HEK293T (cell line): Measurements from ENCODE around the gene TMEM208.
A peak's percentile ranks its signal among the peaks of the same experiment; 100 is the strongest.

Experiments
- CTCF ChIA-PET: fragments of 350-600 bp; formaldehyde crosslinking; extraction: SDS; loops from one replicate; lab custom pipeline; 2021; ENCODE audit warnings: antibody characterized with exemption, inconsistent platforms; lab: Yijun Ruan, JAX
- POLR2A ChIA-PET: fragments of 350-600 bp; formaldehyde crosslinking; extraction: SDS; loops from one replicate; lab custom pipeline; 2020; ENCODE audit warnings: antibody characterized with exemption, inconsistent platforms; lab: Yijun Ruan, JAX
- DNase-seq: peaks from one replicate; pipeline ENCODE4 v3.0.0; 2012; ENCODE audit warnings: mixed read lengths; ENCODE audit errors: extremely low spot score
- ARNT ChIP-seq: fragments of 450-650 bp; IDR thresholded peaks from 2 replicates; pipeline ENCODE4 v1.6.1; 2017; ENCODE audit warnings: mild to moderate bottlenecking
- BHLHE40 ChIP-seq: fragments of 450-650 bp; IDR thresholded peaks from 2 replicates; pipeline ENCODE4 v1.6.1; 2016; ENCODE audit warnings: mild to moderate bottlenecking, moderate library complexity, borderline replicate concordance
- CTBP1 ChIP-seq: fragments of 450-650 bp; IDR thresholded peaks from 2 replicates; pipeline ENCODE4 v1.6.1; 2016; ENCODE audit warnings: borderline replicate concordance
- ELF4 ChIP-seq: fragments of 450-650 bp; IDR thresholded peaks from 2 replicates; pipeline ENCODE4 v1.6.1; 2017; ENCODE audit warnings: antibody characterized with exemption
- FOXA1 ChIP-seq: fragments of 450-650 bp; IDR thresholded peaks from 2 replicates; pipeline ENCODE4 v1.6.1; 2016; ENCODE audit warnings: mild to moderate bottlenecking
- FOXK2 ChIP-seq: fragments of 450-650 bp; IDR thresholded peaks from 2 replicates; pipeline ENCODE4 v1.6.1; 2016; ENCODE audit warnings: mild to moderate bottlenecking
- FOXM1 ChIP-seq: fragments of 450-650 bp; IDR thresholded peaks from 2 replicates; pipeline ENCODE4 v1.6.1; 2017; ENCODE audit warnings: mild to moderate bottlenecking, borderline replicate concordance
- HDGF ChIP-seq: fragments of 450-650 bp; IDR thresholded peaks from 2 replicates; pipeline ENCODE4 v1.6.1; 2017; ENCODE audit warnings: antibody characterized with exemption, borderline replicate concordance
- L3MBTL2 ChIP-seq: fragments of 450-650 bp; conservative IDR thresholded peaks from 2 replicates; pipeline ENCODE4 v1.6.1; 2016; ENCODE audit warnings: mild to moderate bottlenecking
- LEF1 ChIP-seq: fragments of 450-650 bp; IDR thresholded peaks from 2 replicates; pipeline ENCODE4 v1.6.1; 2017; ENCODE audit warnings: mild to moderate bottlenecking, borderline replicate concordance
- NFRKB ChIP-seq: fragments of 450-650 bp; IDR thresholded peaks from 2 replicates; pipeline ENCODE4 v1.6.1; 2016; ENCODE audit warnings: mild to moderate bottlenecking, moderate library complexity
- PKNOX1 ChIP-seq: fragments of 450-650 bp; IDR thresholded peaks from 2 replicates; pipeline ENCODE4 v1.6.1; 2016
- SP1 ChIP-seq: fragments of 450-650 bp; IDR thresholded peaks from 2 replicates; pipeline ENCODE4 v1.6.1; 2017
- SUZ12 ChIP-seq: fragments of 450-650 bp; IDR thresholded peaks from 2 replicates; pipeline ENCODE4 v1.6.1; 2016; ENCODE audit warnings: mild to moderate bottlenecking
- TARDBP ChIP-seq: fragments of 450-650 bp; IDR thresholded peaks from 2 replicates; pipeline ENCODE4 v1.6.1; 2016
- ZNF384 ChIP-seq: fragments of 450-650 bp; IDR thresholded peaks from 2 replicates; pipeline ENCODE4 v1.6.1; 2016

The TMEM208 gene

GRCh38 chr16:67190448-67191399 is 36.2 kb upstream of the TMEM208 start:
- ChIA-PET CTCF (interaction anchor here (0.6 to 0.8 kb wide), 2 partner anchors 20 to 165 kb away, joined by 3 read pairs; partner anchors contain the start of gene NOL3), POLR2A (interaction anchor here (0.7 to 2.0 kb wide), 3 partner anchors 20 to 36 kb away, joined by 3 to 7 read pairs (median 5); partner anchors contain the start of genes NOL3 and TMEM208)
- DNase-seq = no peak
- TF ChIP-seq L3MBTL2 = no peak
- no peak for TF ChIP-seq HDGF
- TF ChIP-seq LEF1 = no peak
- TF ChIP-seq TARDBP = no peak
- TF ChIP-seq SUZ12 = no peak
- no peak for TF ChIP-seq ELF4
- no peak for TF ChIP-seq ZNF384
- TF ChIP-seq FOXM1 = no peak
- TF ChIP-seq BHLHE40 = no peak
- no peak for TF ChIP-seq PKNOX1
- TF ChIP-seq ARNT = no peak
- TF ChIP-seq FOXA1 = no peak
- TF ChIP-seq NFRKB = no peak
- no peak for TF ChIP-seq CTBP1
- TF ChIP-seq FOXK2 = no peak
- TF ChIP-seq SP1 = no peak

- no peak for TF ChIP-seq ELF4
- TF ChIP-seq L3MBTL2 = no peak
- no peak for TF ChIP-seq FOXM1
- TF ChIP-seq ZNF384 = no peak
- no peak for TF ChIP-seq CTBP1
- TF ChIP-seq TARDBP = no peak
- no peak for TF ChIP-seq SUZ12
- TF ChIP-seq LEF1 = no peak
- no peak for TF ChIP-seq BHLHE40
- TF ChIP-seq PKNOX1 = no peak
- no peak for TF ChIP-seq SP1
- TF ChIP-seq FOXK2 = no peak
- TF ChIP-seq HDGF = no peak
- TF ChIP-seq ARNT = no peak
- TF ChIP-seq NFRKB = no peak
- no peak for TF ChIP-seq FOXA1
- DNase-seq = no peak
- POLR2A ChIA-PET = no interaction called here
- CTCF ChIA-PET = no interaction called here
Measured at GRCh38 chr16:67191411-67191994, 35.4 kb upstream of the TMEM208 start.

- TF ChIP-seq LEF1 (peak; percentile 25; the same call in 1 of the 2 replicates), FOXM1 (no peak), TARDBP (no peak), ELF4 (peak; percentile 76)
- peak; percentile 93 for DNase-seq
- POLR2A ChIA-PET = interaction anchor here (1.0 to 1.9 kb wide), 5 partner anchors 17 to 56 kb away, joined by 3 to 7 read pairs (median 3); partner anchors contain the start of genes FHOD1 and TMEM208
- CTCF ChIA-PET = interaction anchor here (0.6 to 0.8 kb wide), 2 partner anchors 34 to 35 kb away, joined by 3 read pairs; no protein-coding TSS in a partner anchor
Measured at GRCh38 chr16:67191995-67192681, 34.8 kb upstream of the TMEM208 start, which contains the start of gene E2F4. E2F4 (plus strand) TSS chr16:67192155; CDS start chr16:67192228, 73 bp downstream.

GRCh38 chr16:67192781-67193361 is 34.1 kb upstream of the TMEM208 start:
- CTCF ChIA-PET = interaction anchor here (0.6 to 0.8 kb wide), 2 partner anchors 34 to 35 kb away, joined by 3 read pairs; no protein-coding TSS in a partner anchor
- POLR2A ChIA-PET = interaction anchor here (0.6 to 1.9 kb wide), 6 partner anchors 18 to 55 kb away, joined by 3 to 7 read pairs (median 3); partner anchors contain the start of genes FHOD1 and TMEM208

More at GRCh38 chr16:67192781-67193361, 34.1 kb upstream of the TMEM208 start:
- DNase-seq = no peak
- TF ChIP-seq ARNT (no peak), ELF4 (no peak), PKNOX1 (no peak)
